Parietal lobe (tissue), 1 donor: Measurements from ENCODE around the gene GIMAP6. TPM values are rescaled to one million over a fixed set of nuclear protein-coding genes. Genes with fewer than 3 reads are reported as not detected.

ENCODE experiments used
- total RNA-seq: library from RNA; depleted of rRNA; stranded (reverse); fragments of >200 nt; gene quantifications from one replicate; pipeline ENCODE4 v1.2.3, GENCODE V29; 2014

GIMAP6 gene
- total RNA-seq: 2.8 TPM

DNA sequence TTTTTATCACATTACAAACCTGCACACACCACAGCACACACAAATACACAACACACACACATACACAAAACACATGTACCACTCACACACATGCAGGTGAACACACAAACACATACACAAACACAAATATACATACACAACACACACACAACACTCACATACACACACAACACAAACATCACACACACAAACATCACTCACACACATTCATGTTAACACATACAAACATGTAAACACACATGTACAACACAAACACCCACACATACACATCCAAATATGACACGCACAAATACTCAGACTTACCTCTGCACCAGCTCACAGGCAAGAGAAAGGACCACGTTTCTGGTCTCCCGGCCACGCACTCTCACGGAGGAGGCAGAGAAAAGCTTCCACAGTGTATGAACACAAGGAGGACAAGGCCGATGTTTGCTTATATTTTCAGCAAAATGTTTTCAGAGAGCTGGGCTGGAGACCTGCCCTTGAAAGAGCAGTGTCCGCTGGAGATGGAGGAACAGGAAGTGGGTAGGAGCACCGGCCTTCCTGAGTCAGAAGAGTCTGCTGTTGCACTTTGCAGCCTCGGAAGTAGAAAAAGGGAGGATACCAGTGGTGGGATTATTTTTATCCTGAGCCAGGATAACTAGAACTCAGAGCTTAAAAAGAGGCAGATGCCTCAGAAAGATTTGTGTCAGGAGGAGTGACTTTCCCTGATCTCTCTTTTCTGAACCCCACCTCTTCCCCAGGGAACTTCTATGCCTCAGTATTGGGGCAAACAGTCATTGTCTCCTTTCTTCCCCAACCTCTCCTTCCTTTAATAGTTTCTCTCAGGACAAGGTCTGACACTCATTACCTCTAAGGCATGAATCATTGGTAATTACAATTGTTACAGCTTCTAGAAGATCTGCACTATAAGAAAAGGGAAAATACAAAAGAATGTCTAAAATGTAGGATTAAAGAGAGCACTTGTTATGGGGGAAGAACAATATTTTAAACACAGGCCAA, at the start of gene GIMAP6:
Gene GIMAP6 (minus strand): TSS at position 520 of the 999 bp plus-strand sequence. CDS start 2,243 bp downstream, outside the sequence.

Other genes with a start within 250 kb of the GIMAP6 start
- 1.3 TPM for gene GIMAP8, start 181.8 kb downstream of the GIMAP6 start, total RNA-seq
- gene GIMAP7, start 117.5 kb downstream of the GIMAP6 start, total RNA-seq: 1.6 TPM
- gene GIMAP4, start 65.0 kb downstream of the GIMAP6 start, total RNA-seq: 3.4 TPM
- 1.9 TPM for gene GIMAP2, start 53.3 kb upstream of the GIMAP6 start, total RNA-seq
- 0.63 TPM for gene GIMAP1, start 84.2 kb upstream of the GIMAP6 start, total RNA-seq
- gene GIMAP5, start 105.0 kb upstream of the GIMAP6 start, total RNA-seq: 2.2 TPM
- gene TMEM176B, start 168.0 kb upstream of the GIMAP6 start, total RNA-seq: not detected
- gene TMEM176A, start 168.4 kb upstream of the GIMAP6 start, total RNA-seq: not detected
- not detected for gene AOC1, start 220.1 kb upstream of the GIMAP6 start, total RNA-seq